Measurements from ENCODE around the gene UBE2E2.

UBE2E2 gene

DNA sequence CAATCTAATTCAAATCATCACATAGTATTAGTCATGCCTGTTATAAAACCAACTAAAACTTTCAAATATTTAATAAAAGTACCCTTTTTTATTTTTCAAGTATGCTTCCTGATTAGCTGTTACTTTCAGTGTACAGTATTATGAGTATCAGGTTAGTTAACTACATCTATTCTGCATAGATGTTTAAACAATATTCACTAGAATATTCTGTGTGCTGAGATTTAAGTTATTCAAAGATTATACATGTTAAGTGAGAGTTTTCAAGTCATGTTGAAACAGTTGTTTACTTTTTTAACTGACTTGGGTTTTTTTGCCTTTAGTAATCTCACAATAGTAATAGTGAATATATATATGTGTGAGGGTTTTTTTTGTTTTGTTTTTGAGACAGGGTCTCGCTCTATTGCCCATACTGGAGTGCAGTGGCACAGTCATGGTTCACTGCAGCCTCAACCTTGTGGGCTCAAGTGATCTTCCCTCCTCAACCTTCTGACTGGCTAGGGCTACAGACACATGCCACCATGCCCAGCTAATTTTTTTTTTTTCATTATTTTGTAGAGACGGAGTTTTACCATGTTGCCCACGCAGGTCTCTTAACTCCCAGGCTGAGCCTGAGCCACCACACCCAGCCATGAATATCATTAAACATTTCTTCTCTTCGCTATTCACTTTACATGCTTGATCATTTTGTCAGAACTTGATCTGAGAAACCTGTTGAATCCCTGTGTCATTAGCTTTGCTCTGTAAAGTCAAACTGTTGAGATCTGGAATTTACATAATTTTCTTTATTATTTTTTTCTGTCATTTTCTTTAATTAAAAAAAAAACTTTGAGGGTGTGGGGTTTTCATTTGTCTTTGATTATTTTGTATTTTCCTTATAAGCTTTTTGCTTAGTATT lies 316.4 kb downstream of the UBE2E2 start:
- DNase-seq (ENCODE audit: extremely low read depth, low read depth) = no peak
- TF ChIP-seq, protein P1, sequence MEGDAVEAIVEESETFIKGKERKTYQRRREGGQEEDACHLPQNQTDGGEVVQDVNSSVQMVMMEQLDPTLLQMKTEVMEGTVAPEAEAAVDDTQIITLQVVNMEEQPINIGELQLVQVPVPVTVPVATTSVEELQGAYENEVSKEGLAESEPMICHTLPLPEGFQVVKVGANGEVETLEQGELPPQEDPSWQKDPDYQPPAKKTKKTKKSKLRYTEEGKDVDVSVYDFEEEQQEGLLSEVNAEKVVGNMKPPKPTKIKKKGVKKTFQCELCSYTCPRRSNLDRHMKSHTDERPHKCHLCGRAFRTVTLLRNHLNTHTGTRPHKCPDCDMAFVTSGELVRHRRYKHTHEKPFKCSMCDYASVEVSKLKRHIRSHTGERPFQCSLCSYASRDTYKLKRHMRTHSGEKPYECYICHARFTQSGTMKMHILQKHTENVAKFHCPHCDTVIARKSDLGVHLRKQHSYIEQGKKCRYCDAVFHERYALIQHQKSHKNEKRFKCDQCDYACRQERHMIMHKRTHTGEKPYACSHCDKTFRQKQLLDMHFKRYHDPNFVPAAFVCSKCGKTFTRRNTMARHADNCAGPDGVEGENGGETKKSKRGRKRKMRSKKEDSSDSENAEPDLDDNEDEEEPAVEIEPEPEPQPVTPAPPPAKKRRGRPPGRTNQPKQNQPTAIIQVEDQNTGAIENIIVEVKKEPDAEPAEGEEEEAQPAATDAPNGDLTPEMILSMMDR (IDR thresholded peaks at IDR 0.05; ENCODE audit: low read depth, low read length, missing control alignments) = no peak
- H3K4me3 ChIP-seq (replicated peaks; ENCODE audit: low read depth, low read length) = no peak overlapping the region

DNA sequence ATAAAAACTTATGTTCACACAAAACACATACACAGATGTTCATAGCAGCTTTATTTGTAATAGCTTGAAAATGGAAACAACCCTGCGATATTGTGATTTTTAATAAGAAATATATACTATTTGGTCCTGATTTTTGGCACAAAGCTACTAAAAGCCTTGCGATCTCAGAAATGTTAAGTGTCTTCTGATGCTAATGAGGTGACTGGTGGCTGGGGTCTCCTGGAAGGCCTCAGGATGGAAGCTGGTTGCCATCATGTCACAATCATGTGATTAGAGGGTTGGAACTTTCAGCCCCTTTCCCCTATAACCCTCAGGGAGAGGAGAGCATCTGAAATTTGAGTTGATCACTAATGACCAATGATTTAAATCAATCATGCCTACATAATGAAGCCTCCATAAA lies 324.2 kb downstream of the UBE2E2 start:
- no peak for DNase-seq (ENCODE audit: extremely low read depth, low read depth)
- H3K4me3 ChIP-seq (replicated peaks; ENCODE audit: low read depth, low read length) = no peak overlapping the region
- TF ChIP-seq, protein P1 (IDR thresholded peaks at IDR 0.05; ENCODE audit: low read depth, low read length, missing control alignments) = no peak

DNA sequence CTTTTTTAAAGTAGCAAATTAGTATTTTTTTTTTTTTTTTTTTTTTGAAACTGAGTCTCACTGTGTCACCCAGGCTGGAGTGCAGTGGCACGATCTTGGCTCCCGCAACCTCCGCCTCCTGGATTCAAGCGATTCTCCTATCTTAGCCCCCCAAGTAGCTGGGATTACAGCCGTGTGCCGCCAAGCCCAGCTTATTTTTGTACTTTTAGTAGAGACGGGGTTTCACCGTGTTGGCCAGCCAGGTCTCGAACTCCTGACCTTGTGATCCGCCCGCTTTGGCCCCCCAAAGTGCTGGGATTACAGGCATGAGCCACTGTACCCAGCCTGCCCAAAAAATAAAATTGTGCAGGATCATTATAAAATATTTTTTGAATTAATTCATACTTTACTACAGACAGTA lies 330.5 kb downstream of the UBE2E2 start:
- no peak for DNase-seq (ENCODE audit: extremely low read depth, low read depth)
- TF ChIP-seq, protein P1 (IDR thresholded peaks at IDR 0.05; ENCODE audit: low read depth, low read length, missing control alignments) = no peak
- no peak overlapping the region for H3K4me3 ChIP-seq (replicated peaks; ENCODE audit: low read depth, low read length)

DNA sequence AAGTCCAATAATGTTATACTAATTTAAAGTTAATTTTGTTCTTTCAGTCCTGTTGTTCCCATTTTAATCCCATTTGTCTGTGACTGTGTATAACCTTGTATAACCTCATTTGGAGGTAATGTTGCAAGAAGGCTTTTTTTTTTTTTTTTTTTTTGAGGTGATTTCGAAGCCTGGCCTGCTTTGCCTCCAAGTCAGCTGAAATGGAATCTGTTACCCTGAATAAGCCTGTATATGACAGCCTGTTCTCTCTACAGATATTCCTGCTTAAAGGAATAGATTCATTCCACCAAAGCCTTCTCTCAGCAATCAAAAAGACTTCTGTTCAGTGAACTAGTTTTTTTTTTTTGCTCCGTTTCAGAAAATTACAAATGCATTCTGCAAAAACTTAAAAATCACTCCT lies 330.9 kb downstream of the UBE2E2 start:
- TF ChIP-seq, protein P1 (IDR thresholded peaks at IDR 0.05; ENCODE audit: low read depth, low read length, missing control alignments) = no peak
- no peak for DNase-seq (ENCODE audit: extremely low read depth, low read depth)

DNA sequence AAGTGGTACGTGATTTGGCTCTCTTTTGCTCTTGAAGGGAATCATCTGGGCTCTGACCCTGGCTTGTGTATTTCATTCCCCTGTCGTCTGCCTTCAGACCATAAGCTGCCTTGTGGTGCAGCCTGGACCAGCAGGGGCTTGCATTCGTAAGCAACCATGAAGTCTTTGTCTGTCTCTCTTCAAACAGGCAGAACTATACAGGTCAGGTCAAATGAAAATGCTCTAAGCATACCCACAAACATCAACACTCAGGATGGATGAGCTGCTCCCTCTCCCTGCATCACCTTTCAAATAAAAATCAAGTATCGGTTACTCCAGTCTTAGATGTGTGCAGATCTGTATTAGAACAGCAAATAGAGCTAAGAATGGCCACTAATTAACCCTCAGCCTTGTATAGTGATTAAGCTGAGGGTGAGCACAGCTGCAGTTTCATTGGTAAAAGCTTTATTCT lies 334.0 kb downstream of the UBE2E2 start:
- DNase-seq (ENCODE audit: extremely low read depth, low read depth) = no peak
- no peak overlapping the region for H3K4me3 ChIP-seq (replicated peaks; ENCODE audit: low read depth, low read length)
- TF ChIP-seq, protein P1 (IDR thresholded peaks at IDR 0.05; ENCODE audit: low read depth, low read length, missing control alignments) = no peak

More for the DNA sequence above, 330.9 kb downstream of the UBE2E2 start:
- H3K4me3 ChIP-seq (replicated peaks; ENCODE audit: low read depth, low read length) = no peak overlapping the region

DNA sequence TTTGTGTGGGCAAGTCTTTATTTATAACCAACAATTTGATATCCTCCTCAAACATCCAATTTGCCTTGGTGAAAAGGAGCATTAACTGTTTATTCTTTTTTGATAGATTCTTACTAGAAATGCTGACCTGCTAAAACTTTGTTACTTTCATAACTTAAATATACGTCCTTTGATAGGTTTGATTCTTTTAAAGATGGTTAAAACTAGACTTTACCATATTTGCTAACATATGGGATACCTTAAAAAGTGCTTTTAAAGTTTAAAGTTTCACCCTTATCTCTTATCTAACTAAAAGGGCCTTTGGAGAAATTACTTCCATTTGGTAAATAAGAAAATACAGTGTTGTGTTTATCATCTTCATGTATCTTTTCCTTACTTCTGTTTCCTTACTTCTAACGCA lies 336.1 kb downstream of the UBE2E2 start:
- no peak overlapping the region for H3K4me3 ChIP-seq (replicated peaks; ENCODE audit: low read depth, low read length)
- TF ChIP-seq, protein P1 (IDR thresholded peaks at IDR 0.05; ENCODE audit: low read depth, low read length, missing control alignments) = no peak

More for the DNA sequence above, 336.1 kb downstream of the UBE2E2 start:
- no peak for DNase-seq (ENCODE audit: extremely low read depth, low read depth)

Data from HFF-Myc (cell line).